OCI-LY7 (cell line): ENCODE measurements around the gene MRPL2.

Source experiments
- EZH2phosphoT487 ChIP-seq: fragments of 200-600 bp; sonication (generic); IDR thresholded peaks from 2 replicates; pipeline ENCODE4 v1.6.1; 2018; ENCODE audit warnings: low read depth, borderline replicate concordance, mild to moderate bottlenecking, mixed run types, antibody characterized with exemption, low read length, moderate library complexity, mixed read lengths
- TF ChIP-seq, protein P1 (sequence below): fragments of 200-600 bp; sonication (generic); conservative IDR thresholded peaks from 2 replicates; pipeline ENCODE4 v1.5.1; 2014; ENCODE audit warnings: mild to moderate bottlenecking, antibody characterized with exemption, low read length, moderate library complexity, mixed read lengths

DNA sequence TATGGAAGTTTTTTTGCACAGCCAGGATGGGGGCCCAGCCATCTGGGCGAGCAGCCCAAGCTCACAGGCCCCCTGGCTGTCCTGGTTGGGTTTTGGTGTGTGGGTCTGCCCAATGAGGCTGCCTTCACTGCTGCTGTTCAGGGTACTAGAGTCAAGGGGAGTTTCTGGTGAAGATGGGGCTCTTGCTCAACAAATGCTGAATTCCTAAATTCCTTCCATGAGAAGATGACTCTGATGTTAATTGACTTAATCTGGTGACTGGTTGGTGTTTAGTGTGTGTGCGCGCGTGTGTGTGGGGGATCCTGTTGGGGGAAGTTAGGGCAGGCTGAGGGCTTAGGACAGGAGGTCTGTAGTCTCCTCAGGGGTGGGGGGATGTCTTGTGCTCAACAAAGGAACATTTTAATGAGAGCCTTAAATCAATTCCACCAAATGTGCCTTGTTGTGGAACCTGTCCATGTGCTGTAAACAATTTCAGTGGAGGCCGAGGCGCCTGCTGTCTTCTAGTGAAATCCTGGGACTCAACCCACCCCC is 18.8 kb upstream of the MRPL2 start:
- TF ChIP-seq, protein P1, sequence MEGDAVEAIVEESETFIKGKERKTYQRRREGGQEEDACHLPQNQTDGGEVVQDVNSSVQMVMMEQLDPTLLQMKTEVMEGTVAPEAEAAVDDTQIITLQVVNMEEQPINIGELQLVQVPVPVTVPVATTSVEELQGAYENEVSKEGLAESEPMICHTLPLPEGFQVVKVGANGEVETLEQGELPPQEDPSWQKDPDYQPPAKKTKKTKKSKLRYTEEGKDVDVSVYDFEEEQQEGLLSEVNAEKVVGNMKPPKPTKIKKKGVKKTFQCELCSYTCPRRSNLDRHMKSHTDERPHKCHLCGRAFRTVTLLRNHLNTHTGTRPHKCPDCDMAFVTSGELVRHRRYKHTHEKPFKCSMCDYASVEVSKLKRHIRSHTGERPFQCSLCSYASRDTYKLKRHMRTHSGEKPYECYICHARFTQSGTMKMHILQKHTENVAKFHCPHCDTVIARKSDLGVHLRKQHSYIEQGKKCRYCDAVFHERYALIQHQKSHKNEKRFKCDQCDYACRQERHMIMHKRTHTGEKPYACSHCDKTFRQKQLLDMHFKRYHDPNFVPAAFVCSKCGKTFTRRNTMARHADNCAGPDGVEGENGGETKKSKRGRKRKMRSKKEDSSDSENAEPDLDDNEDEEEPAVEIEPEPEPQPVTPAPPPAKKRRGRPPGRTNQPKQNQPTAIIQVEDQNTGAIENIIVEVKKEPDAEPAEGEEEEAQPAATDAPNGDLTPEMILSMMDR = no peak
- TF ChIP-seq EZH2phosphoT487 = no peak
